ENCODE measurements around the gene ADGRE3.

ADGRE3 gene

GRCh38 chr19:14570864-14571527, 103.6 kb downstream of the ADGRE3 start:
- H3K4me1 Mint-ChIP-seq, result peaks cover 54% of the 10 kb centered on the region
- peaks cover 12% of the 10 kb centered on the region for H3K36me3 Mint-ChIP-seq
- peak overlapping the region; percentile 96 for H3K4me3 Mint-ChIP-seq
- peaks cover 4% of the 10 kb centered on the region for H3K27me3 Mint-ChIP-seq
- no peak for DNase-seq
- H3K9me3 Mint-ChIP-seq, result no peaks in the 10 kb centered on the region
- H3K27ac Mint-ChIP-seq, result peak overlapping the region; percentile 49
- CTCF ChIA-PET, result interaction anchor here (0.9 to 7.2 kb wide), 4 partner anchors 14 to 116 kb away, joined by 3 to 170 read pairs (median 6); partner anchors contain the start of gene ZNF333

All from activated naive CD4-positive, alpha-beta T cell treated with anti-CD3 and anti-CD28 coated beads, Interleukin-2, amount 10 ng/mL, durations not matched to agents 7 days and 5 days (primary cell).